Karpas-422 (cell line): ENCODE results near the gene TM4SF20. TPM values are rescaled to one million over a fixed set of nuclear protein-coding genes. Genes with fewer than 3 reads are reported as not detected.
"Not testable (repeated sequence)": the region's sequence is repeated elsewhere in the genome, so short reads cannot be mapped to it uniquely, and the experiment has no call there.

Experiments used
- DNase-seq: peaks from one replicate; pipeline ENCODE4 v3.0.0-alpha.2; 2015
- H2AFZ ChIP-seq: fragments of 200-600 bp; sonication (generic); 2 replicates; pipeline ENCODE4 v1.6.1; 2014; ENCODE audit warnings: antibody characterized with exemption, low read length, mixed read lengths
- H3K27ac ChIP-seq: fragments of 200-600 bp; sonication (generic); 2 replicates; pipeline ENCODE4 v1.5.1; 2014; ENCODE audit warnings: mild to moderate bottlenecking, low read length, moderate library complexity
- H3K27me3 ChIP-seq: fragments of 200-600 bp; sonication (generic); 2 replicates; pipeline ENCODE4 v1.6.1; 2014; ENCODE audit warnings: low read length, mixed read lengths
- H3K36me3 ChIP-seq: fragments of 200-600 bp; sonication (generic); 2 replicates; pipeline ENCODE4 v1.6.1; 2014; ENCODE audit warnings: low read length, mixed read lengths; ENCODE audit not compliant: insufficient read depth
- H3K4me1 ChIP-seq: fragments of 200-600 bp; sonication (generic); 2 replicates; pipeline ENCODE4 v1.6.1; 2014; ENCODE audit warnings: mild to moderate bottlenecking, low read length, mixed read lengths
- H3K4me2 ChIP-seq: fragments of 200-600 bp; sonication (generic); 2 replicates; pipeline ENCODE4 v1.6.1; 2014; ENCODE audit warnings: low read length, low read depth, mild to moderate bottlenecking; ENCODE audit not compliant: poor library complexity, severe bottlenecking
- H3K4me3 ChIP-seq: fragments of 200-600 bp; sonication (generic); 2 replicates; pipeline ENCODE4 v1.5.1; 2014; ENCODE audit warnings: mild to moderate bottlenecking, antibody characterized with exemption, low read length, mixed read lengths
- H3K79me2 ChIP-seq: fragments of 200-600 bp; sonication (generic); 2 replicates; pipeline ENCODE4 v1.6.1; 2014; ENCODE audit warnings: mild to moderate bottlenecking, low read length, mixed read lengths
- H3K9ac ChIP-seq: fragments of 200-600 bp; sonication (generic); 2 replicates; pipeline ENCODE4 v1.6.0; 2014; ENCODE audit warnings: low read length
- H3K9me2 ChIP-seq: fragments of 200-600 bp; sonication (generic), shearing (Covaris generic); replicated peaks from 2 replicates; pipeline ENCODE4 v1.6.0; 2014; ENCODE audit warnings: mild to moderate bottlenecking, low read length, moderate library complexity; ENCODE audit not compliant: insufficient read depth
- H3K9me3 ChIP-seq: fragments of 300-700, 200-600 bp; sonication (generic); 2 replicates; pipeline ENCODE4 v1.6.1; 2014; ENCODE audit warnings: low read length, mixed read lengths
- H4K20me1 ChIP-seq: fragments of 200-600 bp; sonication (generic); 2 replicates; pipeline ENCODE4 v1.6.1; 2014; ENCODE audit warnings: mild to moderate bottlenecking, antibody characterized with exemption, low read length, low read depth; ENCODE audit not compliant: insufficient read depth
- total RNA-seq: library from RNA; depleted of rRNA; stranded (reverse); fragments of >200 nt; shearing (Covaris generic); gene quantifications from 2 replicates; pipeline ENCODE4 v1.2.3, GENCODE V29; 2014; ENCODE audit warnings: low replicate concordance

The TM4SF20 gene
- total RNA-seq, 1 experiment from 2014 or later: not detected

GRCh38 chr2:227366769-227367426 lies 12.2 kb downstream of the TM4SF20 start:
- no peak for DNase-seq
- no peak overlapping the region for H3K4me3 ChIP-seq
- H2AFZ ChIP-seq: no peak overlapping the region
- H3K27ac ChIP-seq: no peak overlapping the region
- H3K4me1 ChIP-seq: peaks cover 4% of the 10 kb centered on the region
- no peaks in the 10 kb centered on the region for H3K9me2 ChIP-seq
- no peak overlapping the region for H3K4me2 ChIP-seq
- no peaks in the 10 kb centered on the region for H4K20me1 ChIP-seq
- H3K9ac ChIP-seq: no peak overlapping the region
- no peaks in the 10 kb centered on the region for H3K36me3 ChIP-seq
- no peaks in the 10 kb centered on the region for H3K9me3 ChIP-seq
- no peaks in the 10 kb centered on the region for H3K27me3 ChIP-seq
- H3K79me2 ChIP-seq: no peaks in the 10 kb centered on the region

GRCh38 chr2:227365833-227366232 lies 13.3 kb downstream of the TM4SF20 start:
- Histone ChIP-seq H2AFZ (no peak overlapping the region), H3K36me3 (no peaks in the 10 kb centered on the region), H3K4me2 (no peak overlapping the region), H3K9ac (no peak overlapping the region), H3K27me3 (no peaks in the 10 kb centered on the region), H4K20me1 (no peaks in the 10 kb centered on the region), H3K79me2 (no peaks in the 10 kb centered on the region), H3K4me1 (peaks cover 4% of the 10 kb centered on the region), H3K9me2 (no peaks in the 10 kb centered on the region), H3K9me3 (no peaks in the 10 kb centered on the region), H3K27ac (no peak overlapping the region), H3K4me3 (no peak overlapping the region)
- no peak for DNase-seq

GRCh38 chr2:227364585-227365263 lies 14.4 kb downstream of the TM4SF20 start:
- not testable (repeated sequence) for DNase-seq, H3K4me2 ChIP-seq, H4K20me1 ChIP-seq, H3K79me2 ChIP-seq, H3K9me3 ChIP-seq, H3K27ac ChIP-seq, H3K4me1 ChIP-seq, H3K9ac ChIP-seq, H3K27me3 ChIP-seq, H3K36me3 ChIP-seq, H2AFZ ChIP-seq, H3K4me3 ChIP-seq, H3K9me2 ChIP-seq

GRCh38 chr2:227363756-227364155 lies 15.3 kb downstream of the TM4SF20 start:
- peak; percentile 54 for DNase-seq

GRCh38 chr2:227360351-227360750 lies 18.8 kb downstream of the TM4SF20 start:
- Histone ChIP-seq H3K36me3 (peaks cover 25% of the 10 kb centered on the region; the same call in 1 of the 2 replicates), H3K9ac (no peak overlapping the region), H3K4me2 (no peak overlapping the region), H3K27ac (no peak overlapping the region), H2AFZ (no peak overlapping the region), H4K20me1 (no peaks in the 10 kb centered on the region), H3K9me3 (no peaks in the 10 kb centered on the region), H3K27me3 (no peaks in the 10 kb centered on the region), H3K79me2 (no peaks in the 10 kb centered on the region), H3K4me3 (no peak overlapping the region), H3K9me2 (no peaks in the 10 kb centered on the region), H3K4me1 (peaks cover 4% of the 10 kb centered on the region)
- no peak for DNase-seq

More at GRCh38 chr2:227363756-227364155, 15.3 kb downstream of the TM4SF20 start:
- H3K9ac ChIP-seq: no peak overlapping the region
- H4K20me1 ChIP-seq: no peaks in the 10 kb centered on the region
- H3K36me3 ChIP-seq: no peaks in the 10 kb centered on the region; the same call in 1 of the 2 replicates
- H3K4me2 ChIP-seq: no peak overlapping the region
- H2AFZ ChIP-seq: no peak overlapping the region
- H3K79me2 ChIP-seq: no peaks in the 10 kb centered on the region
- H3K27me3 ChIP-seq: no peaks in the 10 kb centered on the region
- H3K4me3 ChIP-seq: no peak overlapping the region
- no peaks in the 10 kb centered on the region for H3K9me2 ChIP-seq
- H3K4me1 ChIP-seq: peaks cover 4% of the 10 kb centered on the region
- H3K9me3 ChIP-seq: no peaks in the 10 kb centered on the region
- no peak overlapping the region for H3K27ac ChIP-seq

- no peak overlapping the region for H3K9ac ChIP-seq
- no peaks in the 10 kb centered on the region for H3K9me3 ChIP-seq
- no peak overlapping the region for H2AFZ ChIP-seq
- no peak overlapping the region for H3K4me3 ChIP-seq
- no peak overlapping the region for H3K4me2 ChIP-seq
- H4K20me1 ChIP-seq: no peaks in the 10 kb centered on the region
- no peaks in the 10 kb centered on the region for H3K27me3 ChIP-seq
- DNase-seq: no peak
- H3K36me3 ChIP-seq: peaks cover 43% of the 10 kb centered on the region
- no peaks in the 10 kb centered on the region for H3K79me2 ChIP-seq
- no peak overlapping the region for H3K27ac ChIP-seq
- H3K9me2 ChIP-seq: no peaks in the 10 kb centered on the region
- H3K4me1 ChIP-seq: no peaks in the 10 kb centered on the region
These were observed 27.5 kb downstream of the TM4SF20 start for GRCh38 chr2:227351639-227352038.

- Histone ChIP-seq H3K27me3 (no peaks in the 10 kb centered on the region), H3K9me2 (no peaks in the 10 kb centered on the region), H3K79me2 (0 out of 2 replicates have a peak, but pooled peaks cover 3% of the 10 kb centered on the region), H3K9me3 (no peaks in the 10 kb centered on the region), H3K4me2 (no peak overlapping the region), H3K4me3 (no peak overlapping the region), H3K27ac (no peak overlapping the region), H2AFZ (no peak overlapping the region), H3K36me3 (peaks cover 43% of the 10 kb centered on the region), H3K9ac (no peak overlapping the region), H3K4me1 (no peaks in the 10 kb centered on the region), H4K20me1 (no peaks in the 10 kb centered on the region)
- no peak for DNase-seq
These were observed 29.0 kb downstream of the TM4SF20 start for GRCh38 chr2:227349989-227350612.

GRCh38 chr2:227348324-227348723 lies 30.8 kb downstream of the TM4SF20 start:
- Histone ChIP-seq H3K79me2 (0 out of 2 replicates have a peak, but pooled peaks cover 3% of the 10 kb centered on the region), H3K9me2 (no peaks in the 10 kb centered on the region), H3K9me3 (no peaks in the 10 kb centered on the region), H3K9ac (no peak overlapping the region), H2AFZ (no peak overlapping the region), H3K4me2 (no peak overlapping the region), H4K20me1 (no peaks in the 10 kb centered on the region), H3K27me3 (no peaks in the 10 kb centered on the region), H3K27ac (no peak overlapping the region), H3K4me3 (no peak overlapping the region), H3K36me3 (peaks cover 44% of the 10 kb centered on the region), H3K4me1 (no peaks in the 10 kb centered on the region)
- DNase-seq: no peak
